ENCODE measurements around the gene DUSP10.
A peak's percentile ranks its signal among the peaks of the same experiment; 100 is the strongest.

Gene DUSP10

GRCh38 chr1:221762121-221762520 is 20.2 kb upstream of the DUSP10 start:
- no peak for DNase-seq

- no peak for DNase-seq
These were observed 19.6 kb upstream of the DUSP10 start for GRCh38 chr1:221761354-221762002.

- no peak for DNase-seq
These were observed 19.0 kb upstream of the DUSP10 start for GRCh38 chr1:221760911-221761310.

- no peak for DNase-seq
These were observed 17.5 kb upstream of the DUSP10 start for GRCh38 chr1:221759436-221759835.

- no peak for DNase-seq
These were observed 16.6 kb upstream of the DUSP10 start for GRCh38 chr1:221758455-221758854.

GRCh38 chr1:221756830-221757551 is 15.1 kb upstream of the DUSP10 start:
- no peak for DNase-seq

- no peak for DNase-seq
These were observed 11.9 kb upstream of the DUSP10 start for GRCh38 chr1:221753828-221754188.

- no peak for DNase-seq
These were observed 9.5 kb upstream of the DUSP10 start for GRCh38 chr1:221751226-221751887.

- DNase-seq: no peak
These were observed 7.1 kb upstream of the DUSP10 start for GRCh38 chr1:221748981-221749380.

GRCh38 chr1:221747839-221748238 is 6.0 kb upstream of the DUSP10 start:
- no peak for DNase-seq

- no peak for DNase-seq
These were observed 1.7 kb upstream of the DUSP10 start for GRCh38 chr1:221743416-221744208.

- DNase-seq: peak; percentile 85
These were observed 896 bp upstream of the DUSP10 start for GRCh38 chr1:221742555-221743415.

- peak; percentile 61 for DNase-seq
These were observed 741 bp downstream of the DUSP10 start for GRCh38 chr1:221740993-221741702.

GRCh38 chr1:221740369-221740992 is 1.4 kb downstream of the DUSP10 start:
- no peak for DNase-seq

GRCh38 chr1:221739677-221740025 is 2.2 kb downstream of the DUSP10 start:
- no peak for DNase-seq

GRCh38 chr1:221739018-221739676 is 2.7 kb downstream of the DUSP10 start:
- DNase-seq: no peak

- no peak for DNase-seq
These were observed 5.2 kb downstream of the DUSP10 start for GRCh38 chr1:221736714-221737113.

GRCh38 chr1:221735999-221736398 is 5.9 kb downstream of the DUSP10 start:
- DNase-seq: no peak

GRCh38 chr1:221734187-221734586 is 7.7 kb downstream of the DUSP10 start:
- no peak for DNase-seq

- no peak for DNase-seq
These were observed 9.8 kb downstream of the DUSP10 start for GRCh38 chr1:221732052-221732451.

All from fibroblast of skin of scalp (primary cell).